HAP-1 (cell line): ENCODE results near the gene CBX8.

Source experiments
- DNase-seq, 2 experiments: peaks; one replicate each; pipeline ENCODE4 v3.0.0-alpha.2; 2016 to 2020; ENCODE audit warnings: low spot score in 2 of 2
- H3K27me3 ChIP-seq: fragments of 250-450 bp; sonication (Bioruptor Pico); 2 replicates; pipeline ENCODE4 v1.5.1; 2020; ENCODE audit warnings: low read depth, mild to moderate bottlenecking, moderate library complexity
- H3K36me3 ChIP-seq: fragments of 250-450 bp; sonication (Bioruptor Pico); replicated peaks from 2 replicates; pipeline ENCODE4 v1.5.1; 2020; ENCODE audit warnings: mild to moderate bottlenecking
- H3K4me1 ChIP-seq: fragments of 250-450 bp; sonication (Bioruptor Pico); 2 replicates; pipeline ENCODE4 v1.5.1; 2020; ENCODE audit warnings: mild to moderate bottlenecking
- H3K4me3 ChIP-seq: fragments of 250-450 bp; sonication (Bioruptor Pico); 2 replicates; pipeline ENCODE4 v1.5.1; 2020; ENCODE audit warnings: mild to moderate bottlenecking, moderate library complexity
- H3K9me3 ChIP-seq: fragments of 250-450 bp; sonication (Bioruptor Pico); 2 replicates; pipeline ENCODE4 v1.5.1; 2020; ENCODE audit warnings: mild to moderate bottlenecking, moderate library complexity
- in situ Hi-C: fragments of 300-500 bp; cut with MboI; formaldehyde crosslinking; loops from 3 replicates; pipeline ENCODE4 v1.14.3; 2020; ENCODE audit warnings: low sequenced_read_pairs, inconsistent platforms, mixed read lengths

Gene CBX8

DNA sequence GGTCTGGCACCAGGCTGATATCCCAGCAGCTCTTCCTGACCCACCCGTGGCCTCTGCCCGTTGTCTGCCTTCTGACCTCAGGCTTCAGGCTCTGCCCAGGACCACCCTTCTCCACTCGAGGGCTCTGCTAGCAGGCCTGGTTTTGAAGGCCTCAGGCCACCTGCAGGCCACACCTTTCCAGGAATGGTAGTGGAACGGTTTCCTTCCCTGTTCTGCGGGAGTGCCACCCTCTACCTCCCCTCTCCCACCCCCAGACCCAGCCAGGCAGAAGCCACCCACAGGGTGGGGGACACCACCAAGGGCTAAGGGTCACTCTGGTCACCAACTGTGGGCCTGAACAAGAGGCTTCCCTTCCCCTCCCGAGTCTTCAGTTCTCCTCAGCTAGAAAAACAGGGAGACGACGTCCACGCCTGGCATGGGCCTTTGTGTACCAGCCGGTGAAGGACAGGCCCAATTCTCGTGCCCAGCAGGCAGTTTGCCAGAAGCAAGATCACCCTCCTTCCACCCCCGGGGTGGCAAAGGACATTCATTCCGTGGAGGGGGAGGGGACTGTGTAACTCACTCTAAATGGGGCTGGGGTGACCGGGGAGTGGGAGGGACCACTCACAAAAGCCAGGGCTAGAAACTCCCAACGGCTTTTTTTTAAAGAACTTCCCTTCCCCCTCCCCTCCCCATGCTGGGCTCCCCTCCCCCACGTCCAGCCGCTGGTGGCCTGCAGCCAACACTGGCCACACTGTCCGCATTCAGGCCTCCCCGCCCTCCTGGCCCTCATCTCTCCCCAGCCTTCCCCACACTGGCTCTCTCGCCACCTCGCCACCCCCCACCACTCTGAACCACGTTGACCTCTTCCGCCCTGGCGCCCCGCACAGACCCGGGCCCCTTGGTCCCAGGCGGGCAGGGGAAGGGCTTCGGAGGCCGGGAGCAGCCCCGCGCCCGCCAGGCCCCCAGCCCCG is 34.7 kb upstream of the CBX8 start:
- H3K4me3 ChIP-seq = no peak overlapping the region
- H3K27me3 ChIP-seq = no peaks in the 10 kb centered on the region
- peaks cover 26% of the 10 kb centered on the region for H3K36me3 ChIP-seq
- peak in 1 of 2 experiments; percentile 43 for DNase-seq
- H3K9me3 ChIP-seq = no peaks in the 10 kb centered on the region
- H3K4me1 ChIP-seq = peaks cover 9% of the 10 kb centered on the region
- in situ Hi-C loops = no loop called here

DNA sequence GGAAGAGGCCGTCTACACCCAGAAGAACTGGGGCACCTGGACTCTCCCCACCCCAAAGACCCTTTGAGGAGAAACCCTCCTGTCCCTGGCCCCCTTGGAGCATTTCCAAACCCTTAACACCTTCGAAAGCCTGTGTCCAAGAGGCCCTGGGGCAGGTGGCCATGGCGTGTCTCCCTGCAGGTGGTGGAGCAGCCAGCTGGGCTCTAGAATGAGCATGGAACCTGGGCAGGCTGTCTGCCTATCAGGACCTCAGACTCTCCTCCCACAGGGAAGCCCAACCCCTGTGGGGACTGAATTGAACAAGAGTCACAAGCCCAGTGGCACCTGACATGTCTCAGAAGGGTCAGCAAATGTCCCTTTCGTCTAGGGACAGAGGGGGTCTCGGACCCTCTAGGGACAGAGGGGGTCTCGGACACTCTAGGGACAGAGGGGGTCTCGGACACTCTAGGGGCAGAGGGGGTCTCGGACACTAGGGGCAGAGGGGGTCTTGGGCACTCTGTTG is 33.9 kb upstream of the CBX8 start:
- no peak for DNase-seq
- Histone ChIP-seq H3K36me3 (peaks cover 23% of the 10 kb centered on the region), H3K9me3 (no peaks in the 10 kb centered on the region), H3K27me3 (no peaks in the 10 kb centered on the region), H3K4me1 (peaks cover 2% of the 10 kb centered on the region), H3K4me3 (no peak overlapping the region)
- in situ Hi-C loops = no loop called here

DNA sequence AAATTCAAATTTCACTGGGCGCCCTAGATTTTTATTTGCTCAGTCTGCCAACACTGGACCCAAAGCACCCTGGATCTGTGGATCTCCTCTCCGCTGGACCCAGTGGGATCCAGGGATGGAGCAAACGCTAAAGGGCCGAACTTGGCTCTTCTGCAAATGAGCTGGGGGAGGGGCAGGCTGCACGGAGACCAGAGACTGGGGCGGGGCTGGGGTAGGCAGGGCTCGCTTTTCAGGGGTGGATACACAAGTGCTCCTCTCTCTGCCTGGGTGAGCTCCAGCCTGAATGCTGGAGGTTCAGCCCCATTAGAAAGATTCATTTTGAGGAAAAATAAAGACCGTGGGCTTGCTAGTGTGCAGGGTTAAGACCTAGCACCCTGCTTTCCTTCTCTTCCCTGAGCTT is 33.4 kb upstream of the CBX8 start:
- Histone ChIP-seq H3K4me3 (no peak overlapping the region), H3K4me1 (no peaks in the 10 kb centered on the region; the same call in 1 of the 2 replicates), H3K9me3 (no peaks in the 10 kb centered on the region), H3K36me3 (peaks cover 21% of the 10 kb centered on the region), H3K27me3 (no peaks in the 10 kb centered on the region)
- in situ Hi-C loops = no loop called here
- peak in 1 of 2 experiments; percentile 45 for DNase-seq

DNA sequence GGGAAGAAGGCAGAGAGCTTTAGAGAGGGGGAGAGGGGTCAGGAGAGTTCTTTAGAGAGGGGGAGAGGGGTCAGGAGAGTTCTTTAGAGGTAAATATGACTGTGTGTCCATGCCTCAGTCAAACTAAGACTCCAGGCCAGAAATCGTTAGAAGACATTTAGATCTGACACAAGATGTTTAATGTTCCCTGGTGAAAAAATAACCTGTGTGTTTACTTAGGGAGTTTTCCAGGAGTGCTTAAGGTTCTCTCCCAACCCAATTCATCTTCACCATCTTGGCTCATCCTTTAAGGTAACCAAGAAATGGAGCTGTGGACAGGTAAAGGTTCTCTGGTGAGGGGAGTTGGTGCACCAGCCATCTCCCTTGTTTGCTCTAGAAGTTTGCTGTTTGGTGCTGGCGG is 32.6 kb upstream of the CBX8 start:
- in situ Hi-C loops = no loop called here

DNA sequence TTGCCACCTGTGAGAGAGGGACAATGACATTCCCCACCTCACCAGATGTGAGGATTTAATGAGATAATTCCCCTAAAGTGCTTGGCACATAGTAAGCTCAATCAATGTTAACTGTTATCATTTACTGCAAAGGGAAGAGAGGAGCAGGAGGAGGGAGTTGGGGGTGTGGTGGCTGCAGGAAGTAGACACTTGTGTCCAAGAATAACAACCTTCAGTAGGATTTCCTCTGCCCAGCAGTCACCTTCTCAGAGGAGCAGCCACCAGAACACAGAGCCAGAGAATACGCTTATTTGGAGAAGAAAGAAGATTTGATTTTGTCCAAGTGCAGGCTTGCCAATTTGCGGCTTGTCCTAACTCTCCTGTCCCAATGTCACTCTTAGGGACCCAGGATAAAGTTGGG is 32.1 kb upstream of the CBX8 start:
- no peak for DNase-seq
- no peaks in the 10 kb centered on the region for H3K9me3 ChIP-seq
- in situ Hi-C loops = no loop called here
- peaks cover 9% of the 10 kb centered on the region for H3K36me3 ChIP-seq
- no peak overlapping the region for H3K4me3 ChIP-seq
- H3K4me1 ChIP-seq = no peaks in the 10 kb centered on the region; the same call in 1 of the 2 replicates
- no peaks in the 10 kb centered on the region for H3K27me3 ChIP-seq

More for the DNA sequence above, 32.6 kb upstream of the CBX8 start:
- no peak for DNase-seq
- no peaks in the 10 kb centered on the region; the same call in 1 of the 2 replicates for H3K4me1 ChIP-seq
- no peak overlapping the region for H3K4me3 ChIP-seq
- no peaks in the 10 kb centered on the region for H3K9me3 ChIP-seq
- H3K27me3 ChIP-seq = no peaks in the 10 kb centered on the region
- H3K36me3 ChIP-seq = peaks cover 12% of the 10 kb centered on the region

DNA sequence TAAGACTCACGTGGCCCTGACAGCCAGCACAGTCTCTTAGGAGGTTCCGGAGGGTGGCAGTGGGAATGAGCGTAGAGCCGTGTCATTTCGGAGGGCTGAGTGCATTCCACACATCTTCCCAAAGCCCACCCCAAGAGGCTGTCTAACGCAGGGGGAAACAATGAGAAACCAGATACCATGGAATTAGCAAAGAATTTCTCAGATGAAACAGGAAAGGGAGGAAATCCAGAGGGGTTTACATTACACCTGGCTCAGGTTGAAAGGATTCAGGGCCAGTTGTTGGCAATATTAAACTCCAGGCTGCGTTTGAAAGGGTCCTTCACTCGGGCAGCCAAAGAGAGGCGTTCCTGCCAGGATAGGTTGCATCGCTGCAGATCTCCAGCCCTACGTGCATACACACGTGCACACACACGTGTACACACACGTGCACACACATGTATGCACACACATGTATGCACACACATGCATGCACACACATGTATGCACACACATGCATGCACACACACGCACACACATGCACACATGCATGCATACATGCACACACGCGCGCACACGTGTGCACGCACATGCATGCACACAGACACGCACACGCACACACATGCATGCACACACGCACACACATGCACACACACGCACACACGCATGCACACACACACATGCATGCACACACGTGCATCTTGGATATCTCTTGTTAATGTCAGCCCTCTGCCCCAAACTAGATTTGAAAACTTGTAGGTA is 30.1 kb upstream of the CBX8 start:
- no peaks in the 10 kb centered on the region; the same call in 1 of the 2 replicates for H3K4me1 ChIP-seq
- H3K36me3 ChIP-seq = no peaks in the 10 kb centered on the region
- in situ Hi-C loops = no loop called here
- no peaks in the 10 kb centered on the region for H3K9me3 ChIP-seq
- no peaks in the 10 kb centered on the region for H3K27me3 ChIP-seq
- DNase-seq = no peak
- no peak overlapping the region for H3K4me3 ChIP-seq

DNA sequence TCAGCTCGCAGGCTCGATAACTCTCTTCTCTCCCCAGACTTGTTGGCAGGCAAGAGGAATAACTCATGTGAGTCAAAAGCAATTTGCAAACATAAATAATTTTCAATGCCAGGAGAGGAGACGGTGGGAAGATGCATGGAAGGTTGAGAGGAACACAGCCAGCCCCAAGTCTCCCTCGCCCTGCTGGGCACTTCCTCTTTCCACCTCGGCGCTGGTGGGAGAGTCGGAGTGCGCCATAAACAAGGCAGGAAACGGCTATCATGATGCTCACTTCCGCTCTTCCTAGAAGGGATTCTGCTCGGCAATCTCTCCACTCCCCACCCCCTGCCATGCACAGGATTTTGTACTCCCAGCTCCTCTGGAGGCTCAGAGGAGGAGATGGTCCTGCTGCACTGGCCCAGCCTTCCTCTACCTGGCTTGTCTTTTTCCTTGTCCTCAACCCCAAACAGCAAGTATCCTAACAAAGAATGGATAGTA is 29.4 kb upstream of the CBX8 start:
- Histone ChIP-seq H3K4me1 (no peaks in the 10 kb centered on the region), H3K4me3 (no peak overlapping the region), H3K9me3 (no peaks in the 10 kb centered on the region), H3K27me3 (no peaks in the 10 kb centered on the region), H3K36me3 (no peaks in the 10 kb centered on the region)
- DNase-seq = no peak
- in situ Hi-C loops = no loop called here

DNA sequence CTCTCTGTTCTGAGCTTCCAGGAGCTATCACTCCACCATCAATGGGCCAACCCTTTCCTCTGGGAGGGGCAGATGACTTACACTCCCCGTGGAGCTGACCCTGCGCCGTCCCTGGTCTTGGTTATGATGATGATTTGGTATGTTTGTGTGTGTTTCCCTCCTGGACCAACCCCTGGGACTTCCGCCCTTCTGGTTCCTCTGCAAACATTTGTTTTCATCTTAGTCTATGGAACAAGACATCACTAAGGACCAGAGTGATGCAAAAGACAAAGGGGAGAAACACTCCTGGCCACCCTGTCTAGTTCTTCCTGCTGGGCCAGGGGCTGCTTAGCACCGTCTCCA is 28.7 kb upstream of the CBX8 start:
- DNase-seq = no peak
- no peaks in the 10 kb centered on the region for H3K27me3 ChIP-seq
- no peaks in the 10 kb centered on the region for H3K36me3 ChIP-seq
- in situ Hi-C loops = no loop called here
- no peak overlapping the region for H3K4me3 ChIP-seq
- H3K9me3 ChIP-seq = no peaks in the 10 kb centered on the region
- H3K4me1 ChIP-seq = no peaks in the 10 kb centered on the region

DNA sequence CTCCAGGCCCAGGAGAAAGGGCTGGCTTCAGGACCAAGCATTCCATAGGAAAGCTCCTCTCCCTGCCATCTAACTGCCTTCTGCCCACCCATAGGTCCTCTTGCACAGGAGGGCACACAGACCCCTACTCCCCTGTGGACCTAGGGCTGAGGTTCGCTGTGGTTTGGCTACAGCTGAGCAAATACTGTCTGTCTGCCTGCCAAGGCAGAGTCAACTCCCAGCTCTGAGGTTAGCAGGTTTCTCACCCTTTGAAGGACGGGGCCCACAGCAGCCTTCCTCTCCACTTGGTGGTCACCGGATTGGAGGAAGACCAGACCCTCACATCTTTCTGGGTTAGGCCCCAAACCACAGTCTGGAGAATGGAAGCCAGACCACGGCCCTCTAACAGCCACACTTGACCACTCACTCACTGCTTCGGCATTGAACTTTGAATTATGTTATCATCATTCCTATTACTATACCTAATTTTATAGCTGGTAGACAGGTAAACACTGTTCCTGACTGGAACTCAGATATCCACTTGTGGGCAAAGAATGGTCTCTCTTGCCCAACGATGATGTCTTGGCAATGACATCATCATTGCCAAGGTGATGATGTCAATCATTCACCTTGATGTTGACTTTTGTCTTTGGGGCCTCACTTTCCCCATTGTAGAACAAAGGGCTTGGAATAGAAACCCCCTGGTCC is 28.2 kb upstream of the CBX8 start:
- Histone ChIP-seq H3K36me3 (no peaks in the 10 kb centered on the region), H3K9me3 (no peaks in the 10 kb centered on the region), H3K4me3 (no peak overlapping the region), H3K27me3 (no peaks in the 10 kb centered on the region), H3K4me1 (no peaks in the 10 kb centered on the region)
- in situ Hi-C loops = no loop called here
- no peak for DNase-seq

DNA sequence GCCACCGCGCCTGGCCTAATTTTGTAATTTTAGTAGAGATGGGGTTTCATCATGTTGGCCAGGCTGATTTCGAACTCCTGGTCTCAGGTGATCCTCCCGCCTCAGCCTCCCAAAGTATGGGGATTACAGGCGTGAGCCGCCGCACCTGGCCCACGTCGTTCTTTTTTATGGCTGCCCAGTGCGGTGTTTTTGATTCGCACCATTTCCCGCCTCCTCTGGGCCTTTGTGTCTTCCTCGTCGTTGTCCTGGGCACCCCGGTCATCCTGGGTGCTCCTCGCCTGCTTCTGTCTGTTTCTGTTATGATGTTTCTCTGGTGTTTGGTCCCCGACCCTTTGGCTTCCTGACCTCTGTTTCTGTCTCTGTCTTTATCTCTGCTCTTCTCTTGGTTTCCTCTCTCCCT is 27.4 kb upstream of the CBX8 start:
- Histone ChIP-seq H3K4me1 (no peaks in the 10 kb centered on the region), H3K27me3 (no peaks in the 10 kb centered on the region)
- in situ Hi-C loops = no loop called here

DNA sequence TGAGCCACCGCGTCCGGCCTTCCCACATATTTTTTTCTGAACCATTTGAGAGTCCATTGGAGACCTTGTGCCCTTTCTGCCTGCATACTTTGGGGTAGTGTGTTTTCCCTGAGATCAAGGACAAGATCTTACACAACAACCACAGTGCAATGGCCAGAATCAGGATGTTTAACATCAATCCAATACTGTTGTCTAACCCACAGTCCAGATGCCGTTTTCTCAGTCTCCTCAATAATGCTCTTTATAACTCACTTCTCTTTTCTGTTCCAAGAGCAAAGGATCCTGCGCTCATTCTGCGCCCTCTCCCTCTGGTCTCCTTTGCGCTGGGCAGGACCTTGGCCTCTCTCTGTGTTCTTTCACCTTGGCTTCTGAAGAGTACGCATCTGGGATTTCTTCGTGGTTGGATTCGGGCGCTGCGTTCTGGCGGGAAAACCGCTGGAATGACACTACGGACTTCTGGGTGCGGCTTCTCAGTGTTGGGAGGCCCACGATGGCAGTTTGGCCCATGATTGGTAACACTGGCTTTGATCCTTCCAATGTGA is 25.8 kb upstream of the CBX8 start:
- H3K4me3 ChIP-seq = no peak overlapping the region
- H3K9me3 ChIP-seq = no peaks in the 10 kb centered on the region
- no peaks in the 10 kb centered on the region for H3K27me3 ChIP-seq
- in situ Hi-C loops = no loop called here
- no peaks in the 10 kb centered on the region for H3K4me1 ChIP-seq
- no peak for DNase-seq
- H3K36me3 ChIP-seq = no peaks in the 10 kb centered on the region

More for the DNA sequence above, 27.4 kb upstream of the CBX8 start:
- Histone ChIP-seq H3K9me3 (no peaks in the 10 kb centered on the region), H3K36me3 (no peaks in the 10 kb centered on the region), H3K4me3 (no peak overlapping the region)
- no peak for DNase-seq

DNA sequence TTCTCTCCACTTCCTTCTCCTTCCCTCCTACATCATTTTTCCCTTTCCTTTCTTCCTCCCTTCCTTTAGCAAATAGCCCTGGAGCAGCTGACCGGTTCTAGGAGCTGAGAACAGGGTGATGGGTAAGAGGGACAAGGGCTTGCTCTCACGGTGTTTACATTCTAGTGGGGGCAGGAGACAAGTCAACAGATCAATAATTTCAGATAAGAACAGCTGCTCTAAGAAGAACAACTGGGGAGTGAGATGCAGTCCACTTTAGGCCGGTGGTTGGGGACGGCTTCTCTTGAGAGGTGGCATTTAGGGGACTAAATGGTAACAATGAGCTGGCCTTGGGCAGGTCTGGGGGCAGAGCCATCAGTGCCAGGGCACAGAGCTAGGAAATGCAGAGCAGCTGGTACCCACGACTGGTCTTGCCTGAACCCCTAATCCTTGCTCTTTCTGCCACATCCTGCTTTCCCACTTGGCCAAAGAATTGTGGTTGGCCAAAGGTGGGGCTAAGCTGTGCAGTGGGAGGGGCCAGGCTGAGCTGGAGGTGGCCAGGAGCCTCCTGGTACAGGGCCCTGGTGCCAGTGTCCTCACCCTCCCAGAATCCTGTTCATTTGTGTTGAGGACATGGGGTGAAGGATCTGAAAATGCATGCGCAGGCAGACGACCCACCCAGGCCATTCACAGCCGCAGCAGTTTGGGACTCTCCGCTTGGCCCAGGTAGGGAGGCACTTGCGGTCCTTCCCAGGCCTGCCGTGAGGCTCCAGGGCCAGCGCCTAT is 24.6 kb upstream of the CBX8 start:
- Histone ChIP-seq H3K36me3 (no peaks in the 10 kb centered on the region), H3K4me3 (no peak overlapping the region), H3K27me3 (no peaks in the 10 kb centered on the region), H3K9me3 (no peaks in the 10 kb centered on the region), H3K4me1 (no peaks in the 10 kb centered on the region)
- no peak for DNase-seq
- in situ Hi-C loops = no loop called here

DNA sequence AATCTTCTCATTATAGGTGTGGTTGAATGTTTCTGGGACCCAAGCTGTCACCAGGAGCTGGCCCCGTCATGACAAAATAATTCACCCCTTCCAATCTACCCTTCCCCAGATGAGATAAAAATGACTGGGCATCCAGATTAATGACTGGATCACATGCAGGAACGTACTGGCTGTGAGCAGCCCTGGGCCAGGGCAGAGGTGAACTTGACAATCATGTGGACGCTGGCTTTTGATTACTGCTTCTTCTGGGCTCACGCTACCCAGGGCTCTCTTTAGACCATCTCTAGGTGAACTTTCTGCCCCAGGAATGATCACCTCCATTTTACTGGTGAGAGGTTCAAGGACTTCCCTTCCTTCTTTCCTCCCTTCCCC is 24.1 kb upstream of the CBX8 start:
- in situ Hi-C loops = no loop called here
- no peaks in the 10 kb centered on the region for H3K4me1 ChIP-seq

More for the DNA sequence above, 24.1 kb upstream of the CBX8 start:
- Histone ChIP-seq H3K27me3 (no peaks in the 10 kb centered on the region), H3K36me3 (no peaks in the 10 kb centered on the region), H3K9me3 (no peaks in the 10 kb centered on the region), H3K4me3 (no peak overlapping the region)
- no peak for DNase-seq
